Bronchial epithelial cell (primary cell): ENCODE results near the gene ACTN1. TPM values are rescaled to one million over a fixed set of nuclear protein-coding genes. Genes with fewer than 3 reads are reported as not detected.

Experiments
- DNase-seq: peaks from one replicate; pipeline ENCODE4 v3.0.0-alpha.2; 2010; ENCODE audit warnings: low read depth
- FAIRE-seq: peaks from 2 replicates; lab custom pipeline; 2011; peaks lifted over from hg19 to GRCh38; lab: Jason Lieb, UNC
- H3K27me3 ChIP-seq: 2 replicates; pipeline ENCODE4 v1.5.1; 2011; ENCODE audit warnings: low read length; ENCODE audit not compliant: control insufficient read depth, insufficient read depth
- H3K36me3 ChIP-seq: 2 replicates; pipeline ENCODE4 v1.5.1; 2011; ENCODE audit warnings: low read length; ENCODE audit not compliant: control insufficient read depth, insufficient read depth
- H3K4me3 ChIP-seq: 2 replicates; pipeline ENCODE4 v1.5.1; 2011; ENCODE audit warnings: mild to moderate bottlenecking, low read depth, low read length, control low read depth
- CTCF ChIP-seq: IDR thresholded peaks from 2 replicates; pipeline ENCODE4 v1.5.1; 2011; ENCODE audit warnings: mild to moderate bottlenecking, moderate library complexity, low read length, control low read depth, inconsistent platforms; ENCODE audit not compliant: insufficient read depth, severe bottlenecking
- total RNA-seq: library from RNA; depleted of rRNA; stranded (reverse); fragments of >200 nt; gene quantifications from 2 replicates; pipeline ENCODE4 v1.2.1, GENCODE V29; 2014

The ACTN1 gene
- total RNA-seq, 1 donor from 2014 or later, result 165 TPM

GRCh38 chr14:68921049-68921448, 58.1 kb downstream of the ACTN1 start:
- H3K36me3 ChIP-seq, result peaks cover 34% of the 10 kb centered on the region
- H3K4me3 ChIP-seq, result no peak overlapping the region
- no peak for FAIRE-seq
- DNase-seq, result no peak
- no peaks in the 10 kb centered on the region for H3K27me3 ChIP-seq
- TF ChIP-seq CTCF, result no peak

GRCh38 chr14:68919129-68919927, 59.8 kb downstream of the ACTN1 start:
- FAIRE-seq (no peak), DNase-seq (no peak)
- Histone ChIP-seq H3K36me3 (peaks cover 29% of the 10 kb centered on the region), H3K4me3 (no peak overlapping the region), H3K27me3 (no peaks in the 10 kb centered on the region)
- no peak for TF ChIP-seq CTCF

- DNase-seq (no peak), FAIRE-seq (no peak)
- Histone ChIP-seq H3K36me3 (peaks cover 27% of the 10 kb centered on the region), H3K27me3 (no peaks in the 10 kb centered on the region), H3K4me3 (no peak overlapping the region)
- TF ChIP-seq CTCF, result no peak
Measured at GRCh38 chr14:68918612-68919011, 60.5 kb downstream of the ACTN1 start.

- peaks cover 22% of the 10 kb centered on the region for H3K36me3 ChIP-seq
- DNase-seq, result no peak
- H3K4me3 ChIP-seq, result no peak overlapping the region
- no peak for FAIRE-seq
- TF ChIP-seq CTCF, result no peak
- no peaks in the 10 kb centered on the region for H3K27me3 ChIP-seq
Measured at GRCh38 chr14:68916358-68916941, 62.7 kb downstream of the ACTN1 start.

GRCh38 chr14:68913516-68913915, 65.6 kb downstream of the ACTN1 start:
- Histone ChIP-seq H3K36me3 (peaks cover 22% of the 10 kb centered on the region), H3K4me3 (no peak overlapping the region), H3K27me3 (no peaks in the 10 kb centered on the region)
- TF ChIP-seq CTCF, result no peak
- FAIRE-seq (no peak), DNase-seq (no peak)
